NCI-H69 (cell line): ENCODE measurements around the gene BBX.

ENCODE experiments used
- DNase-seq: peaks from one replicate; lab custom pipeline; 2025; lab: John Stamatoyannopoulos, UW

BBX gene

GRCh38 chr3:107845380-107846278 is 322.9 kb downstream of the BBX start:
- DNase-seq, result no peak

- peak; percentile 81 for DNase-seq
Measured at GRCh38 chr3:107846279-107846852, 323.6 kb downstream of the BBX start.

- DNase-seq, result no peak
Measured at GRCh38 chr3:107847791-107848190, 325.0 kb downstream of the BBX start.

- peak; percentile 18 for DNase-seq
Measured at GRCh38 chr3:107848351-107848915, 325.7 kb downstream of the BBX start.

GRCh38 chr3:107850681-107851080 is 327.9 kb downstream of the BBX start:
- DNase-seq, result no peak

- peak; percentile 8 for DNase-seq
Measured at GRCh38 chr3:107853821-107854220, 331.1 kb downstream of the BBX start.

GRCh38 chr3:107854733-107855132 is 332.0 kb downstream of the BBX start:
- DNase-seq, result no peak

- peak; percentile 73 for DNase-seq
Measured at GRCh38 chr3:107855710-107856109, 332.9 kb downstream of the BBX start.

GRCh38 chr3:107857854-107858253 is 335.1 kb downstream of the BBX start:
- DNase-seq, result no peak

GRCh38 chr3:107858876-107859275 is 336.1 kb downstream of the BBX start:
- peak; percentile 84 for DNase-seq
